Fibroblast of pulmonary artery (primary cell): Measurements from ENCODE around the gene PKD1L1.

Experiments
- DNase-seq: peaks from one replicate; pipeline ENCODE4 v3.0.0-alpha.2; 2010; ENCODE audit warnings: low read depth
- H3K4me3 ChIP-seq: replicated peaks from 2 replicates; pipeline ENCODE4 v1.5.1; 2011; ENCODE audit warnings: low read depth, mild to moderate bottlenecking, control low read depth, low read length, moderate library complexity
- CTCF ChIP-seq: IDR thresholded peaks from 2 replicates; pipeline ENCODE4 v1.5.1; 2011; ENCODE audit warnings: mild to moderate bottlenecking, control low read depth, low read length, inconsistent platforms; ENCODE audit errors: missing control alignments

PKD1L1 gene

GRCh38 chr7:47908720-47909119 lies 39.5 kb downstream of the PKD1L1 start:
- no peak for DNase-seq
- TF ChIP-seq CTCF, result no peak
- no peak overlapping the region for H3K4me3 ChIP-seq

GRCh38 chr7:47907981-47908616 lies 40.2 kb downstream of the PKD1L1 start:
- DNase-seq, result no peak
- no peak overlapping the region for H3K4me3 ChIP-seq
- no peak for TF ChIP-seq CTCF

GRCh38 chr7:47906883-47907282 lies 41.4 kb downstream of the PKD1L1 start:
- DNase-seq, result no peak
- no peak for TF ChIP-seq CTCF
- no peak overlapping the region for H3K4me3 ChIP-seq

- no peak overlapping the region for H3K4me3 ChIP-seq
- DNase-seq, result peak; percentile 14
- TF ChIP-seq CTCF, result no peak
Measured at GRCh38 chr7:47905076-47905920, 43.0 kb downstream of the PKD1L1 start.

- H3K4me3 ChIP-seq, result no peak overlapping the region
- TF ChIP-seq CTCF, result no peak
- no peak for DNase-seq
Measured at GRCh38 chr7:47902013-47902412, 46.3 kb downstream of the PKD1L1 start.

GRCh38 chr7:47901542-47901941 lies 46.7 kb downstream of the PKD1L1 start:
- no peak for TF ChIP-seq CTCF
- H3K4me3 ChIP-seq, result no peak overlapping the region
- DNase-seq, result no peak
